ENCODE data around the gene MED8.
A peak's percentile ranks its signal among the peaks of the same experiment; 100 is the strongest.

MED8 gene, protein sequence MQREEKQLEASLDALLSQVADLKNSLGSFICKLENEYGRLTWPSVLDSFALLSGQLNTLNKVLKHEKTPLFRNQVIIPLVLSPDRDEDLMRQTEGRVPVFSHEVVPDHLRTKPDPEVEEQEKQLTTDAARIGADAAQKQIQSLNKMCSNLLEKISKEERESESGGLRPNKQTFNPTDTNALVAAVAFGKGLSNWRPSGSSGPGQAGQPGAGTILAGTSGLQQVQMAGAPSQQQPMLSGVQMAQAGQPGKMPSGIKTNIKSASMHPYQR

DNA sequence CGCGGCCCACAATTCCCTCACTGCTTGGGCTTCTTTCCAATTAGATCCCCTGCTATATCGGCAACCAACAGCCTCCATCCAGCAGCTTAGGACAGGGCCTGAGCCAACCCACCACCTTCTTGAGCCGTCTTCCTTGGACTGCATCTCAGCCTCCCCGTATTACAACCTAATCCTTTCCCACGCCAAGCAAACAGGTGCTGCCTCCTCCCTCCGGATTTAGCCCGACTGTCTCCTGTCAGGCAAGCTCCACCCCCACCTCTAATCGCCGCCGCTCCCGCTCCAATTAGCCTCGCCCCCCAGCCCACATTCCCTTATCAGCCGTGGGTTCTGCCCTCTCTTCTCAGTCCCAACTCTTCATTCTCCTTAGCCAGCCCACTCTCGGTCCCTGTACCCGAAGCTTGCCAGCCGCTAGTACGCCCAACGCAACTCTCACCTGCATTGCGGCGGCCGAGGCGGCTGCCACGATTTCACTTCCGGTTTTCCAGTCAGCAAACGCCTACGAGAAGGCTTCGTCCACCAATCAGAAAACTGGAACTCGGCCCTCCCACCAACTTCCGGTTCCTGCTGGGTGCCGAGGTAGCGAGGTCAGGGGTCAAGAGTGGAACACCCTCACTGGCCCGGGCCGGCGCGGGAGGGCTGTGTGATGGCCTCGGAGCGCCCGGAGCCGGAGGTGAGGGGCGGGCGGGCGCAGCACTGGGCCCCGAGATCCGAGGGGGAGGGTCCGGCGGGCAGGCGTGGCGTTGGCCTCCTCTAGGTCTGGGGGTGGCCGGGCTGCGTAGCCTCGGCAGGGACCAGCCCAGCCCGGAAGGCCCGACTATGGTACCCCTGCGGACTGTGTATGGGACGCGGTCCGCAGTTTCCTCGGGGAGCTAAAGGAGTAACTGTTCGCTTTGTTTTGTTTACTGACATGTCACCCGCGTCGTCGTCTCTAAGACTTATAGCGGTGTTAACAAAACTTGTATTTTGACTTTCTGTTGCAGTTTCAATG, at the start of gene MED8, which contains the start of gene SZT2:
MED8 (minus strand) TSS at position 475 of the 988 bp plus-strand sequence; CDS start at position 439, 36 bp downstream.
SZT2 (plus strand) TSS at position 574 of the 988 bp plus-strand sequence; CDS start at position 644, 70 bp downstream.
- peak; percentile 88 for DNase-seq

DNA sequence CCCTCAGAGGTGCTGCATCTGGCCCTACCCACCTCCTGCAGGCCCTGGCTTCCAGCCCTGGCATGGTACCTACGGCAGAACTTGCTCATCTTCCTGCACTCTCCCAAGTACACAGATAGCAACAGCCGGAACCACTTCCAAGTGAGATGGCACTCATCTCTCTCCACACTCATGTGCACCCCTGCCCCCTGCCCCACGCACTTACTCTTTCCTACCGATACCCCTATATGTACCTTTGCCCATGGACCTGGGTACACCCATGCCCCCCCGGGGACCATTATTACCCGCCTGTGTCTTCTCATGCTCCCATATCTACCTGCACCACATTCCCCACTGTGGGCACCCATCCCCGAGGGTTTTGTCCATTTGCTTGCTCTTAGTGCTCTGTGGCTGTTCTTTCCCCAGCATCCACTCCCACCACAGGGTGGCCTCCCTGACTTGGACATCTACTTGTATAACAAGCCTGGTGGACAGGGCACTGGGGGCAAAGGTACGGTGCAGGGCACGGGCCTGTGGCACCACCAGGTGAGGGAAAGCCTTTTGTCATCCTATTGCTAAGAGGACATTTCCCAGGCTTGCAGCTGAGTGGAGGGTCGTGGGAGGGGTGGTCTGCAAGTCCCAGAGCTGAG, 49.5 kb upstream of the MED8 start:
- no peak for DNase-seq

DNA sequence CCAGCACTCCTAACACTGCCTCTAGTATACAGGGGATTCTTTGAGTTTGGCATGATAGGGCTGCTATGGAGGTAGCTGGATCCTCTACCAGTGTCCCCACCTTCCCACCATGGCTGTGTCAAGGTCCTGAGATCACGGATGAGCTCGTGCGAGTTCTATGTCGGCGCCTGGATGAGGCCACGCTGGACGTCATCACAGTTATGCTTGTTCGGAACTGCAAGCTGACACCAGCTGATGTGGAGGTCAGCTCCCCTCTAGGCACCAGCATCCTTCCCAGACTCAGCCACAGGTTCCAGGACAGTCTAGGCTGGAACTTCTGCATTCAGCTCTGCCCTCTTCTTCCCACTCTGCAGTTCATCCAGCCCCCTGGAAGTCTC, 49.0 kb upstream of the MED8 start:
- no peak for DNase-seq

GRCh38 chr1:43438006-43438405, 48.4 kb upstream of the MED8 start:
- no peak for DNase-seq

DNA sequence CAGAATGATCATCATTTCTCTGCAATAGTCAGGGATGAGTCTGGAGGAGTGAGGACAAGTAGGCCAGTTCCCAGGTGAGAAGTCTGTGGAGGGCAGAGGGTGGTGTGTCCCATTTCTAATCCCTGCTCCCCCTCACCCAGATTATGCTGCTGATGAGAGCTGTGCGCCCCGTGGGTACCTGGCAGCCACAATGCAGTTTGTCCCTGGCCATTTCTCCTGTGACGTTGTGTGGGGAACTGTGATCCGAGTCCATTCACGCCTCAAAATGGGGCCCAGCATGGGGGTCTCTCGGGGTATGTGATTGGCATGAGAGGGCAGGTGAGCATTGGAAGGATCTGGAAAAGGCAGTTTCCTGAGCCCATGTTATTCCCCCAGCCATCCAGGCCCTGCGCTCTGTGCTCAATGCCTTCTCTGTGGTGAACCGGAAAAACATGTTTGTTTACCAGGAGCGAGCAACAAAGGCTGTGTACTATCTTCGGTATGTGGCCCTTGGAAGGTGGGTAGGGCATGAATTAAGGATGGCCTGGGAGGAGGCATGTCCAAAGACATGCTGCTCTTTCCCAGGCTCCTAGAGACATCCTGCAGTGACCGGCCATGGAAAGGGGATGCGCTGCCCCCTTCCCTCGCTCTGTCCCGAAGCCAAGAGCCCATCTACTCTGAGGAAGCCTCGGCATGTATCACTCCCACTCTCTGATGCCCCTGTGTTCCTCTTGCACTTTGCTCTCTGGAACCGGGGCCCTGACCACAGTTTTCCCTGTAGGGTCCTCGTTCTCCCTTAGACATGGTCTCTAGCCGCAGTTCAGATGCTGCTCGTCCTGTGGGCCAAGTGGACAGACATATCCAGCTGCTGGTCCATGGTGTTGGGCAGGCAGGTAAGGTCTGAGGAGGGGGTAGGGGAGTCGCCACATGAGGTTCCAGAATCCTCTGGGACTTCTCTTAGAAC, 47.7 kb upstream of the MED8 start:
- no peak for DNase-seq

GRCh38 chr1:43436371-43436770, 46.8 kb upstream of the MED8 start:
- no peak for DNase-seq

- no peak for DNase-seq
These were observed 45.8 kb upstream of the MED8 start for GRCh38 chr1:43435146-43436145.

DNA sequence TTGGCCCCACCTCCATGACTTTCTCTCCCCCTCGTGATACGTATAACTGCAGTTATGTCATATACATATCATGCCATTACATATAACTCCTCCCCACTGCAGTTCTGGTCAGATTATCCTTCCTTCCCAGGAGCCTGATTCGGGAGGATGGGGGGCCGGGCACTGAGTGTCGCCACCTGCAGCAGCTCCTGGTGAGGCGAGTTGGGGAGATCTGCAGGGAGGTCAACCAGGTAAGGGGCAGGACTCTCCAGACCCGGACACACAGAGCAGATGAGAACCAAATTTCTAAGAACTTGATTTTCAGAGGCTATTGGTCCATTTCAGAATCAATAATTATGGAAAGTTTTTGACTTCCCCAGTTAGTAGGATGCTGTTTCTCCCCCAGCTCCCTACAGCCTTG, 44.7 kb upstream of the MED8 start:
- DNase-seq = no peak

- DNase-seq = no peak
These were observed 43.3 kb upstream of the MED8 start for GRCh38 chr1:43432907-43433306.

GRCh38 chr1:43432171-43432860, 42.7 kb upstream of the MED8 start:
- DNase-seq = no peak

- no peak for DNase-seq
These were observed 42.1 kb upstream of the MED8 start for GRCh38 chr1:43431676-43432075.

- no peak for DNase-seq
These were observed 41.2 kb upstream of the MED8 start for GRCh38 chr1:43430831-43431230.

GRCh38 chr1:43427941-43428340, 38.3 kb upstream of the MED8 start:
- DNase-seq = no peak

- no peak for DNase-seq
These were observed 37.9 kb upstream of the MED8 start for GRCh38 chr1:43427524-43427923.

GRCh38 chr1:43426221-43426620, 36.6 kb upstream of the MED8 start:
- no peak for DNase-seq

- no peak for DNase-seq
These were observed 35.4 kb upstream of the MED8 start for GRCh38 chr1:43425045-43425444.

DNA sequence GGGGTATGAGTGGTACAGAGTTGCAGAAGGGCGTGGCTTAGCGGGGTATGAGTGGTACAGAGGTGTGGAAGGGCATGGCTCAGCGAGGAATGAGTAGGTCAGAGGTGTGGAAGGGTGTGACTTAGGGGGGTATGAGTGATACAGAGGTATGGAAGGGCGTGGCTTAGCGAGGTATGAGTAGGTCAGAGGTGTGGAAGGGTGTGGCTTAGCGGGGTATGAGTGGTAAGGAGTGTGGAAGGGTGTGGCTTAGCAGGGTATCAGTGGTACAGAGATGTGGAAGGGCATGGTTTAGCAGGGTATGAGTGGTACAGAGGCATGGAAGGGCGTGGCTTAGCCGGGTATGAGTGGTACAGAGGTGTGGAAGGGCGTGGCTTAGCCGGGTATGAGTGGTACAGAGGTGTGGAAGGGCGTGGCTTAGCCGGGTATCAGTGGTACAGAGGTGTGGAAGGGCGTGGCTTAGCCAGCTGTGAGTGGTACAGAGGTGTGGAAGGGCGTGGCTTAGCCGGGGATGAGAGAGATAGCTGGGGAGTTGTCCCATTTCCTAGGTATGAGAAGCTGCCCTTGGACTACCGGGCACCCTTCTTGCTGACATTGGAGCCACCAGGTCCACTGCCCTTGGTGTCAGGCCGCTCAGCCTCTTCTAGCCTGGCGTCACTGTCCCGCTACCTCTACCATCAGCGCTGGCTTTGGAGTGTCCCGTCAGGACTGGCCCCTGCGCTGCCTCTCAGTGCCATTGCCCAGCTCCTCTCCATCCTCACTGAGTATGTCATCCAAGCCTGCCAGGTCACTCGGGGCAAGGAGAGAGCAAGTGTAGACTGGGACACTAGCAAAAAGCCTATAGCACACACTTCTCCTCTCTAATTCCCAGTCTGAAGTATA, 34.3 kb upstream of the MED8 start:
- no peak for DNase-seq

- no peak for DNase-seq
These were observed 33.5 kb upstream of the MED8 start for GRCh38 chr1:43422995-43423671.

Measured in SHP77 treated with DMSO at 0.1 percent for 48 hours (cell line).